Testis (tissue), 2 donors: ENCODE data around the gene GPATCH11.

Experiments
- POLR2A ChIP-seq: fragments of 450-650 bp; IDR thresholded peaks from one replicate; pipeline ENCODE4 v1.6.1; 2017; ENCODE audit warnings: antibody characterized with exemption, mild to moderate bottlenecking, moderate library complexity
- TF ChIP-seq, protein P1 (sequence below), 3 experiments: fragments of 450-650 bp in 2 of 3; fragments of 200-600 bp in 1 of 3; sonication (generic) in 1 of 3; IDR thresholded peaks; one replicate each; pipeline ENCODE4 v1.5.1; 2016 to 2019; ENCODE audit warnings: antibody characterized with exemption in 3 of 3, mild to moderate bottlenecking in 2 of 3, moderate library complexity in 1 of 3

- TF ChIP-seq, protein P1, sequence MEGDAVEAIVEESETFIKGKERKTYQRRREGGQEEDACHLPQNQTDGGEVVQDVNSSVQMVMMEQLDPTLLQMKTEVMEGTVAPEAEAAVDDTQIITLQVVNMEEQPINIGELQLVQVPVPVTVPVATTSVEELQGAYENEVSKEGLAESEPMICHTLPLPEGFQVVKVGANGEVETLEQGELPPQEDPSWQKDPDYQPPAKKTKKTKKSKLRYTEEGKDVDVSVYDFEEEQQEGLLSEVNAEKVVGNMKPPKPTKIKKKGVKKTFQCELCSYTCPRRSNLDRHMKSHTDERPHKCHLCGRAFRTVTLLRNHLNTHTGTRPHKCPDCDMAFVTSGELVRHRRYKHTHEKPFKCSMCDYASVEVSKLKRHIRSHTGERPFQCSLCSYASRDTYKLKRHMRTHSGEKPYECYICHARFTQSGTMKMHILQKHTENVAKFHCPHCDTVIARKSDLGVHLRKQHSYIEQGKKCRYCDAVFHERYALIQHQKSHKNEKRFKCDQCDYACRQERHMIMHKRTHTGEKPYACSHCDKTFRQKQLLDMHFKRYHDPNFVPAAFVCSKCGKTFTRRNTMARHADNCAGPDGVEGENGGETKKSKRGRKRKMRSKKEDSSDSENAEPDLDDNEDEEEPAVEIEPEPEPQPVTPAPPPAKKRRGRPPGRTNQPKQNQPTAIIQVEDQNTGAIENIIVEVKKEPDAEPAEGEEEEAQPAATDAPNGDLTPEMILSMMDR (IDR thresholded peaks at IDR 0.05), result no peak
- no peak for TF ChIP-seq POLR2A
Measured at GRCh38 chr2:37080266-37080665, 4.1 kb upstream of the GPATCH11 start.
